NCI-H345 treated with DMSO at 0.1 percent for 48 hours (cell line): ENCODE data around the gene DPM3.
"Not testable (repeated sequence)": the region's sequence is repeated elsewhere in the genome, so short reads cannot be mapped to it uniquely, and the experiment has no call there.

Experiments
- DNase-seq: peaks from one replicate; lab custom pipeline; 2025; ENCODE audit not compliant: unreplicated experiment; lab: John Stamatoyannopoulos, UW

DPM3 gene

GRCh38 chr1:155139895-155140629 lies at the start of gene DPM3:
Gene DPM3 (minus strand): TSS chr1:155140531. CDS start chr1:155140240, 291 bp downstream.
- peak; percentile 96 for DNase-seq

GRCh38 chr1:155189926-155190325 lies 49.6 kb upstream of the DPM3 start:
- not testable (repeated sequence) for DNase-seq

GRCh38 chr1:155188268-155188667 lies 47.9 kb upstream of the DPM3 start:
- no peak for DNase-seq

- DNase-seq = no peak
Observed at GRCh38 chr1:155187456-155187891, 47.1 kb upstream of the DPM3 start.

- no peak for DNase-seq
Observed at GRCh38 chr1:155186794-155187455, 46.6 kb upstream of the DPM3 start.

GRCh38 chr1:155186067-155186793 lies 45.9 kb upstream of the DPM3 start:
- no peak for DNase-seq

- no peak for DNase-seq
Observed at GRCh38 chr1:155185783-155186066, 45.4 kb upstream of the DPM3 start.

- DNase-seq = no peak
Observed at GRCh38 chr1:155184835-155185782, 44.8 kb upstream of the DPM3 start.

- no peak for DNase-seq
Observed at GRCh38 chr1:155184351-155184811, 44.0 kb upstream of the DPM3 start.

- DNase-seq = no peak
Observed at GRCh38 chr1:155183775-155184221, 43.5 kb upstream of the DPM3 start.

GRCh38 chr1:155182052-155182550 lies 41.8 kb upstream of the DPM3 start:
- DNase-seq = no peak

GRCh38 chr1:155181371-155182051 lies 41.2 kb upstream of the DPM3 start:
- no peak for DNase-seq

- DNase-seq = no peak
Observed at GRCh38 chr1:155179112-155180031, 39.0 kb upstream of the DPM3 start.

GRCh38 chr1:155178441-155179111 lies 38.2 kb upstream of the DPM3 start:
- no peak for DNase-seq

- DNase-seq = no peak
Observed at GRCh38 chr1:155177918-155178281, 37.6 kb upstream of the DPM3 start.

GRCh38 chr1:155177192-155177917 lies 37.0 kb upstream of the DPM3 start:
- DNase-seq = no peak

GRCh38 chr1:155176544-155177071 lies 36.3 kb upstream of the DPM3 start:
- DNase-seq = peak; percentile 88
